ENCODE results near the gene GPX3. TPM values are rescaled to one million over a fixed set of nuclear protein-coding genes. Genes with fewer than 3 reads are reported as not detected.

GPX3 gene
- polyA plus RNA-seq, 1 of the 3 experiments (the other 2 are of a cell fraction) = 3.2 TPM

DNA sequence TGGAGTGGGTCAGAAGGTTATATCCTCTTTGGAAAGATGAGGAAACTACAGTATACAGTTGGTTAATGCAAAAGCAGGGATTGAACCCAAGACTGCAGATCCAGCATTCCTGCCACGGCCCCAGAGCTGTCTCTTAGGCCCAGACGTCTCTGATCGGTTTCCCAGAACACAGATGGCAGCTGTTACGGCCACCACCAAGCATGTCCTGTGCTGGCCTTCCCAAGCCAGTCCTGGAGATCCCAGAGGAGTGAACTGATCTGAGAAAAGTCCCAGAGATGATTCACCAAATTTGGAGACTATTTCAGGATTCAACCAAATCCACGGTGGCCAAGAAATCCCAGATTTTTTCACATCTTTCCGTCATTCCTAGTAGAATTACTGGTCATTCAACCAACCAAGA lies 40.4 kb downstream of the GPX3 start:
- POLR2A ChIA-PET = interaction anchor here (1.2 kb wide), 1 partner anchor 20 kb away, joined by 4 read pairs; the partner anchor contains the start of gene TNIP1
- no peak overlapping the region for H3K27ac ChIP-seq (ENCODE audit: low read depth in 2 of 2, low read length in 1 of 2)

DNA sequence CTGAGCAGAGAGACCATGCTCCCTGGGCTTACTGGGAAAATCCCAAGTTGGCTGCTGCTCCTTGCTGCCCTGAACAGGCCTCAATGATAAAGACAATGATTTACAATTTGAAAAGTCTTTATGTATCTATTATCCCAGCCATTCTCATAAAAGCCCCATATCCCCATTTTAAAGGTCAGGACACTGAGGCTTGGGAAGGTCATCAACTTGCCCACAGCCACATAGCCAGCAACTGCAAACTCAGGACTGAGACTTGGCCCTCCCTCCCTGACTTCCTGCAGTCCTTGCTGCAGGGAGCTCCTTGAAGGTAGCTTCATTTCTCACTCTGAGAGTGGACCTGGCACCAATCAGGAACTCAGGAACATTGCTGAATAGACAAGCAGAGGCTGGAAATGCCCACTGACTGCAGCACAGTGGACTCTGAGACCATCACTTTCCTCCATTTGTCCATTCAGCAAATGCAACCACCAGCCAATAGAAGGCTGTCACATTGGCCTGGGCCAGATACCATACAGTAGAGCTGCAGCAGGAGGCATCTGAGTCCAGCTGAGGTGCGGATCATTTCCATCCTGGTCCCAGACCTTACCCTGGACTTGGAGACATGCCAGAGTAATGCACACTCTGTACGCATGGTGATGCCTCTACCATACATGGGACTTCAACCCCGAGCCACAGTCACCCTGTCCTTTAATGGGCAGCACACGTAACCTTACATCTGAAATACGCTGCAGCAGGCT lies 42.2 kb downstream of the GPX3 start:
- peaks cover 9% of the 10 kb centered on the region for H3F3A ChIP-seq (replicated peaks; ENCODE audit: insufficient read depth)
- CTCF ChIA-PET = interaction anchor here (0.8 to 4.0 kb wide), 4 partner anchors 11 to 63 kb away, joined by 3 to 22 read pairs (median 8); no protein-coding TSS in a partner anchor
- H3K4me2 ChIP-seq = peak overlapping the region; percentile 56
- H2AFZ ChIP-seq (ENCODE audit: low read depth) = no peak overlapping the region
- WGBS (ENCODE audit: low lambda C conversion rate) = 94% methylated on average over 3 of the region's 5 CpGs
- TF ChIP-seq MEF2A (IDR thresholded peaks at IDR 0.05; ENCODE audit: borderline replicate concordance, low read depth) (no peak), TCF12 (IDR thresholded peaks at IDR 0.05) (no peak), FOSL2 (IDR thresholded peaks at IDR 0.05; ENCODE audit: borderline replicate concordance, low read depth) (no peak), NRF1 (IDR thresholded peaks at IDR 0.05; ENCODE audit: low read depth, low read length) (no peak), YY1 (IDR thresholded peaks at IDR 0.05; ENCODE audit: low read depth) (no peak), GATA2 (CRISPR knock-in tag; IDR thresholded peaks at IDR 0.05) (no peak)
- TF ChIP-seq, protein P1, sequence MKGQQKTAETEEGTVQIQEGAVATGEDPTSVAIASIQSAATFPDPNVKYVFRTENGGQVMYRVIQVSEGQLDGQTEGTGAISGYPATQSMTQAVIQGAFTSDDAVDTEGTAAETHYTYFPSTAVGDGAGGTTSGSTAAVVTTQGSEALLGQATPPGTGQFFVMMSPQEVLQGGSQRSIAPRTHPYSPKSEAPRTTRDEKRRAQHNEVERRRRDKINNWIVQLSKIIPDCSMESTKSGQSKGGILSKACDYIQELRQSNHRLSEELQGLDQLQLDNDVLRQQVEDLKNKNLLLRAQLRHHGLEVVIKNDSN (IDR thresholded peaks at IDR 0.05; ENCODE audit: borderline replicate concordance, low read depth) = no peak
- no peak overlapping the region for H3K9ac ChIP-seq
- POLR2A ChIA-PET = interaction anchor here (0.6 kb wide), 1 partner anchor 26 kb away, joined by 3 read pairs; no protein-coding TSS in a partner anchor
- H3K27ac ChIP-seq (ENCODE audit: low read depth in 2 of 2, low read length in 1 of 2) = peak overlapping the region in 1 of 2 experiments; percentile 71; a peak in 2 of 4 replicates
- H4K20me1 ChIP-seq (ENCODE audit: insufficient read depth) = peaks cover 11% of the 10 kb centered on the region
- H3K4me3 ChIP-seq (ENCODE audit: low read depth in 2 of 2, low read length in 1 of 2) = no peak overlapping the region
- H3K4me1 ChIP-seq (ENCODE audit: control insufficient read depth in 1 of 2, insufficient read depth in 2 of 2, low read depth in 1 of 2, low read length in 1 of 2) = peaks cover 8 to 10% of the 10 kb centered on the region in 2 experiments; a peak in 2 of 4 replicates
- no peak for DNase-seq
- H3K9me2 ChIP-seq = no peaks in the 10 kb centered on the region
- H3K27me3 ChIP-seq (ENCODE audit: insufficient read depth) = no peaks in the 10 kb centered on the region
- peaks cover 16 to 24% of the 10 kb centered on the region in 2 experiments for H3K36me3 ChIP-seq (replicated peaks in 1 of 2; ENCODE audit: control insufficient read depth in 1 of 2, insufficient read depth in 2 of 2, low read length in 1 of 2)
- H3K79me2 ChIP-seq (ENCODE audit: insufficient read depth) = peaks cover 36% of the 10 kb centered on the region; the same call in 1 of the 2 replicates
- no peaks in the 10 kb centered on the region for H3K9me3 ChIP-seq

More for the DNA sequence above, 40.4 kb downstream of the GPX3 start:
- Histone ChIP-seq H4K20me1 (ENCODE audit: insufficient read depth) (peaks cover 11% of the 10 kb centered on the region), H3K79me2 (ENCODE audit: insufficient read depth) (peaks cover 20% of the 10 kb centered on the region; the same call in 1 of the 2 replicates), H3K36me3 (replicated peaks in 1 of 2; ENCODE audit: control insufficient read depth in 1 of 2, insufficient read depth in 2 of 2, low read length in 1 of 2) (peaks cover 16 to 24% of the 10 kb centered on the region in 2 experiments), H3K4me2 (no peak overlapping the region; the same call in 1 of the 2 replicates), H3K27me3 (ENCODE audit: insufficient read depth) (no peaks in the 10 kb centered on the region), H3K9me3 (no peaks in the 10 kb centered on the region), H3F3A (replicated peaks; ENCODE audit: insufficient read depth) (peaks cover 6% of the 10 kb centered on the region), H3K4me1 (ENCODE audit: control insufficient read depth in 1 of 2, insufficient read depth in 2 of 2, low read depth in 1 of 2, low read length in 1 of 2) (peaks cover 8 to 10% of the 10 kb centered on the region in 2 experiments; a peak in 2 of 4 replicates), H2AFZ (ENCODE audit: low read depth) (no peak overlapping the region), H3K4me3 (ENCODE audit: low read depth in 2 of 2, low read length in 1 of 2) (no peak overlapping the region), H3K9me2 (no peaks in the 10 kb centered on the region), H3K9ac (no peak overlapping the region)
- DNase-seq = no peak
- TF ChIP-seq FOXM1 (IDR thresholded peaks at IDR 0.05; ENCODE audit: low read depth) (no peak), SIN3A (IDR thresholded peaks at IDR 0.05; ENCODE audit: borderline replicate concordance, low read depth, low read length) (no peak), GATA2 (CRISPR knock-in tag; IDR thresholded peaks at IDR 0.05) (no peak), TAF1 (IDR thresholded peaks at IDR 0.05; ENCODE audit: borderline replicate concordance, low read depth, low read length) (no peak), JUND (IDR thresholded peaks at IDR 0.05) (no peak), NRF1 (IDR thresholded peaks at IDR 0.05; ENCODE audit: low read depth, low read length) (no peak), TCF12 (IDR thresholded peaks at IDR 0.05) (no peak), RXRA (IDR thresholded peaks at IDR 0.05; ENCODE audit: borderline replicate concordance, low read depth) (no peak), EP300 (IDR thresholded peaks at IDR 0.05; ENCODE audit: borderline replicate concordance in 1 of 2, low read depth in 1 of 2, low read length in 1 of 2) (no peak), GABPA (IDR thresholded peaks at IDR 0.05; ENCODE audit: low read depth) (no peak)
- TF ChIP-seq, protein P2, sequence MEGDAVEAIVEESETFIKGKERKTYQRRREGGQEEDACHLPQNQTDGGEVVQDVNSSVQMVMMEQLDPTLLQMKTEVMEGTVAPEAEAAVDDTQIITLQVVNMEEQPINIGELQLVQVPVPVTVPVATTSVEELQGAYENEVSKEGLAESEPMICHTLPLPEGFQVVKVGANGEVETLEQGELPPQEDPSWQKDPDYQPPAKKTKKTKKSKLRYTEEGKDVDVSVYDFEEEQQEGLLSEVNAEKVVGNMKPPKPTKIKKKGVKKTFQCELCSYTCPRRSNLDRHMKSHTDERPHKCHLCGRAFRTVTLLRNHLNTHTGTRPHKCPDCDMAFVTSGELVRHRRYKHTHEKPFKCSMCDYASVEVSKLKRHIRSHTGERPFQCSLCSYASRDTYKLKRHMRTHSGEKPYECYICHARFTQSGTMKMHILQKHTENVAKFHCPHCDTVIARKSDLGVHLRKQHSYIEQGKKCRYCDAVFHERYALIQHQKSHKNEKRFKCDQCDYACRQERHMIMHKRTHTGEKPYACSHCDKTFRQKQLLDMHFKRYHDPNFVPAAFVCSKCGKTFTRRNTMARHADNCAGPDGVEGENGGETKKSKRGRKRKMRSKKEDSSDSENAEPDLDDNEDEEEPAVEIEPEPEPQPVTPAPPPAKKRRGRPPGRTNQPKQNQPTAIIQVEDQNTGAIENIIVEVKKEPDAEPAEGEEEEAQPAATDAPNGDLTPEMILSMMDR (IDR thresholded peaks at IDR 0.05) = no peak
- TF ChIP-seq, protein P1 (IDR thresholded peaks at IDR 0.05; ENCODE audit: borderline replicate concordance, low read depth) = no peak
- TF ChIP-seq, protein P3, sequence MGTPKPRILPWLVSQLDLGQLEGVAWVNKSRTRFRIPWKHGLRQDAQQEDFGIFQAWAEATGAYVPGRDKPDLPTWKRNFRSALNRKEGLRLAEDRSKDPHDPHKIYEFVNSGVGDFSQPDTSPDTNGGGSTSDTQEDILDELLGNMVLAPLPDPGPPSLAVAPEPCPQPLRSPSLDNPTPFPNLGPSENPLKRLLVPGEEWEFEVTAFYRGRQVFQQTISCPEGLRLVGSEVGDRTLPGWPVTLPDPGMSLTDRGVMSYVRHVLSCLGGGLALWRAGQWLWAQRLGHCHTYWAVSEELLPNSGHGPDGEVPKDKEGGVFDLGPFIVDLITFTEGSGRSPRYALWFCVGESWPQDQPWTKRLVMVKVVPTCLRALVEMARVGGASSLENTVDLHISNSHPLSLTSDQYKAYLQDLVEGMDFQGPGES (IDR thresholded peaks at IDR 0.05; ENCODE audit: low read depth, low read length) = no peak
- 98% methylated on average over 4 of the region's 6 CpGs for WGBS (ENCODE audit: low lambda C conversion rate)
- CTCF ChIA-PET = interaction anchor here (1.4 to 4.0 kb wide), 4 partner anchors 9 to 54 kb away, joined by 4 to 22 read pairs (median 8); no protein-coding TSS in a partner anchor
